ENCODE results near the gene AGAP5.

GRCh38 chr10:73655257-73655989 is 42.5 kb downstream of the AGAP5 start:
- TF ChIP-seq POLR2A (IDR thresholded peaks at IDR 0.05; ENCODE audit: low read depth, low read length) = no peak
- TF ChIP-seq POLR2AphosphoS5 (IDR thresholded peaks at IDR 0.05; ENCODE audit: low read depth, low read length) = no peak
- TF ChIP-seq TAF1 (IDR thresholded peaks at IDR 0.05; ENCODE audit: borderline replicate concordance, low read depth, low read length) = no peak

Measured in GM12892 (cell line).